ENCODE results near the gene PDK2.

Gene PDK2

GRCh38 chr17:50134206-50135110 is 39.3 kb downstream of the PDK2 start:
- no peak for DNase-seq (ENCODE audit: low read depth)
- no peak overlapping the region for H3K4me3 ChIP-seq (ENCODE audit: low read depth, low read length)
- no peak for TF ChIP-seq CTCF (IDR thresholded peaks at IDR 0.05; ENCODE audit: control insufficient read depth, extremely low read depth, insufficient read depth)

DNA sequence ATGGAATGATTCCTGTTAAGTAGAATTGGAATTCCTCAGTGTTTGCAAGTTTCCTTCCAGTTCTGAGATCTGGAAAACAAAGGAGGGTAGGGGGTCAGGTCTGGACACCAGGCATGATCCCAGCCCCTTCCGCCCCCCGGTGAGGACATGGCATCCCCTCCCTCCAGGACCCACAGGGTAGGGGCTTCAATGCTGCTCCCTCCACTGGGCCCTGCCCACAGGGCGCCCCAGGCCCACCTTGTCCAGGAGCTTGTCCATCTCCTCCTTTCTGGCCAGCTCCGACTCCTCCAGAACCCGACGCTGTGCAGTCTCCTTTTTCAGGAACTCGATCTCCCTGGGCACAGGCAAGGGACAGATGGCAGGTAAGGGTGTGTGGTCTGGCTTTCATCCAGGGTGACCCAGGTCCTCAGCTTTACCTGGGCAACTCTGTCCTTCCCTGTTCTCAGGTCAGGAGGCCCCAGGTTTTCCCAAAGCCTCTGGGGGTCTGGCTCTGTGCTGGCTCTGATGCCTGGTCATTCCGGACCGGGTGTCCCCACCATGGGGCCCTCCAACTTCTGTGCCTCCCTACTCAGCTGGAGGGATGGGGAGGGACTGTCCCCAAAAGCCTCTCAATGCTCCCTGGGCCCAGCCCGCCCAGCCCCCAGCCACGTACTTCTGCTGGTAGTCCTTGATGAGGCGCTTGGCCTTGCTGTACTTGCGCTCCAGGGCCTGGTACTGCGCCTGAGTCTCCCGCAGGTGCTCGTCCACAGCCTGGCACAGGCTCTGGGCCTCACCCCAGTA is 40.4 kb downstream of the PDK2 start:
- H3K4me3 ChIP-seq (ENCODE audit: low read depth, low read length) = no peak overlapping the region
- no peak for TF ChIP-seq CTCF (IDR thresholded peaks at IDR 0.05; ENCODE audit: control insufficient read depth, extremely low read depth, insufficient read depth)
- no peak for DNase-seq (ENCODE audit: low read depth)

DNA sequence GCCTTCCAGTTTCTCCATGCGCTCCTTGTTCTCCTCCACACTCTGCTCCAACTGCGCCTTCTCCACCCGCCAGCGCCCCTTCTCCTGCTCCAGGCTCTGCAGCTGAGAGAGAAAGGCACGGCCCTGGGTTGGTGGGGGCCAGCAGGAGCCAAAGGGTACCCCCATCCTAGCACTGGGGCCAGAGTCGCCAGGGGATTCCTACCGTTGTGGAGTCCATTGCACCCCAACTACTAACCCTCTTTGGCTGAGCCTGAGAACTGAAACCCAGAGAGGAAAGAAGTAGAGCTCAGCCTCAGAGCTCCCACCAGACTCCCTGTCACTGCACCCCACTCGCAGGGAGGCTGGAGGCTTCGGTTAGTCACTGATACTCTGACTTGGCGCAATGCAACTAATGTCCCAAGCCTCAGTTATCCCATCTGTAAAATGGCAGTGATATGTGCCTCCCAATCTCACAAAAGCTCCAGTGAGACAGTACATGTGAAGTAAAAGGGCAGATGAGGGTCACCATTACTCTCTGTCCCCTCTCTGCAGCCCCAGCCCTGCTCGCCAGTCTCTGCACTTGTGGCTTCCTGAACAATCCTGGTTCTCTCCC is 41.0 kb downstream of the PDK2 start:
- H3K4me3 ChIP-seq (ENCODE audit: low read depth, low read length) = no peak overlapping the region
- no peak for TF ChIP-seq CTCF (IDR thresholded peaks at IDR 0.05; ENCODE audit: control insufficient read depth, extremely low read depth, insufficient read depth)
- DNase-seq (ENCODE audit: low read depth) = no peak

DNA sequence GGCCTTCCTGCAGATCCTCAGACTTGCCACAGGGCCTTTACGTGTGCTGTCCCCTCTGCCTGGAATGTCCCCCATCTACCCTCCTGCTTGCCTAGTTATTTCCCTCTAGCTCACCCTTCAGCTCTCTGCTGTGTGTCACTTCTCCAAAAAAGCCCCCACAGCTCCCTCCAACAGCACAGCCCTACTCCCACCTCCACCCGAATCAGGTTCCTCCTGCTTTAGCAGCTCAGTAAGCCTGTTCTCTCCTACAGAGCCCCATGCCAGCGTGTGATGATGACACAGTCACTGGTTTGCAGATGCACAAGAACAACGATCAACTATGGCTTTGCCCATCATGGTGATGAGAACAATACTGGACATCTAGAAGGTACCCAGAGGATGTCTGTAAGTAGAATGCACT is 41.9 kb downstream of the PDK2 start:
- H3K4me3 ChIP-seq (ENCODE audit: low read depth, low read length) = no peak overlapping the region
- TF ChIP-seq CTCF (IDR thresholded peaks at IDR 0.05; ENCODE audit: control insufficient read depth, extremely low read depth, insufficient read depth) = no peak
- no peak for DNase-seq (ENCODE audit: low read depth)

DNA sequence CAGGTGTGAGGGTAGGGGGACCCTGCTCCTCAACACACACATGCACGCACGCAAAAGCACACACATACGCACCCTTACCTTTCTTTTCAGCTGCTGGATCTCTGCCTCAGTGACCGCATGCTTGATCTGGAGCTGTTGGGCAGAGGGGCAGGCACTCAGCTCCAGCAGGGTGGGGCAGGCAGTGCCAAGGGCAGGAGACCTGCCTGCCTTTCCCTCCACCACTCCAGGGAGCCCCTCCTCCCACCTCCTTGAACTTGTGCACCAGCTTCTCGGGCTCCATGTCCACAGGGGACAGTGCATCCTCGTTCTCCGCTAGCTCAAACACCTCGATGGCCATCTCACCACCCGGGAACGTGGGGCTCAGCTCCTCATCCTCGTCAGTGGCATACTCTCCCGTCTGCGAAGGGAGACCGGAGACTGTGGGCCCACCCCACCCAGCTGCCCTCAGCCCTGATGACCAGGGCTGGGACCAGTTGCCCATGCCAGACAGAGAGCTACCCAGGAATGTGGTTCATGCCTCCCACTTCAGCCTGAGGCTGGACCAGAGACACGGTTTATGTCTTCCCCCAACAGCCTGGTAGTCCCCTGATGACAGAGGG is 44.1 kb downstream of the PDK2 start:
- TF ChIP-seq CTCF (IDR thresholded peaks at IDR 0.05; ENCODE audit: control insufficient read depth, extremely low read depth, insufficient read depth) = no peak
- H3K4me3 ChIP-seq (ENCODE audit: low read depth, low read length) = no peak overlapping the region

GRCh38 chr17:50139950-50140885 is 45.1 kb downstream of the PDK2 start:
- no peak for DNase-seq (ENCODE audit: low read depth)
- TF ChIP-seq CTCF (IDR thresholded peaks at IDR 0.05; ENCODE audit: control insufficient read depth, extremely low read depth, insufficient read depth) = peak; percentile 87
- no peak overlapping the region for H3K4me3 ChIP-seq (ENCODE audit: low read depth, low read length)

More for the DNA sequence above, 44.1 kb downstream of the PDK2 start:
- no peak for DNase-seq (ENCODE audit: low read depth)

Data from LNCaP clone FGC (cell line).